Endothelial cell of umbilical vein (primary cell): ENCODE data around the gene UROC1. TPM values are rescaled to one million over a fixed set of nuclear protein-coding genes. Genes with fewer than 3 reads are reported as not detected.

Experiments used
- BruUV-seq: library from RNA; stranded (reverse); fragments of 400-500 nt; replicated peaks from 2 replicates; lab custom pipeline; 2021; lab: Mats Ljungman, UMichigan
- CTCF ChIA-PET: fragments of 300-600, 350-600 bp; sonication (Branson Sonifier 250); formaldehyde crosslinking; loops from one replicate; lab custom pipeline; 2021; ENCODE audit warnings: antibody characterized with exemption, inconsistent platforms; lab: Charles Lee
- POLR2A ChIA-PET: fragments of 300-600, 350-600 bp; sonication (Branson Sonifier 250); formaldehyde crosslinking; loops from one replicate; lab custom pipeline; 2021; ENCODE audit warnings: antibody characterized with exemption, inconsistent platforms; lab: Charles Lee
- DNase-seq: peaks from one replicate; pipeline ENCODE4 v3.0.0-alpha.2; 2011; ENCODE audit warnings: low read depth, low spot score
- FAIRE-seq: peaks from 2 replicates; lab custom pipeline; 2011; peaks lifted over from hg19 to GRCh38; lab: Jason Lieb, UNC
- H2AFZ ChIP-seq: 2 replicates; pipeline ENCODE4 v1.6.0; 2012; ENCODE audit warnings: low read depth, low read length, control low read depth, inconsistent platforms
- H3K27ac ChIP-seq: 2 replicates; pipeline ENCODE4 v1.5.1; 2011; ENCODE audit warnings: low read depth, mild to moderate bottlenecking, control low read depth, low read length, moderate library complexity; ENCODE audit not compliant: insufficient read depth
- H3K27me3 ChIP-seq, 2 experiments: 2 replicates each; pipeline versions ENCODE4 v1.6.0 to v1.6.1; 2011; ENCODE audit warnings: low read length in 2 of 2, mixed read lengths in 1 of 2; ENCODE audit not compliant: control insufficient read depth in 2 of 2, insufficient read depth in 2 of 2
- H3K36me3 ChIP-seq, 2 experiments: 2 replicates in 1 of 2; 3 replicates in 1 of 2; pipeline ENCODE4 v1.5.1; 2011; ENCODE audit warnings: low read length in 2 of 2, mild to moderate bottlenecking in 1 of 2, moderate library complexity in 1 of 2; ENCODE audit not compliant: control insufficient read depth in 2 of 2, insufficient read depth in 2 of 2; ENCODE audit errors: extremely low read depth in 1 of 2
- H3K4me1 ChIP-seq: 3 replicates; pipeline ENCODE4 v1.5.1; 2011; ENCODE audit warnings: mild to moderate bottlenecking, low read length; ENCODE audit not compliant: control insufficient read depth, insufficient read depth; ENCODE audit errors: extremely low read depth
- H3K4me2 ChIP-seq: 2 replicates; pipeline ENCODE4 v1.6.1; 2011; ENCODE audit warnings: low read length, control low read depth, mixed read lengths; ENCODE audit not compliant: insufficient read depth
- H3K4me3 ChIP-seq, 3 experiments: fragments of 200-600 bp in 1 of 3; sonication (generic), shearing (Covaris generic) in 1 of 3; replicated peaks in 1 of 3; 2 replicates each; pipeline ENCODE4 v1.5.1; 2011 to 2016; ENCODE audit warnings: control low read depth in 3 of 3, low read length in 3 of 3, mild to moderate bottlenecking in 2 of 3, inconsistent platforms in 1 of 3, low read depth in 1 of 3, moderate library complexity in 1 of 3; ENCODE audit not compliant: insufficient read depth in 1 of 3
- H3K79me2 ChIP-seq: 2 replicates; pipeline ENCODE4 v1.6.0; 2012; ENCODE audit warnings: low read length, inconsistent platforms; ENCODE audit not compliant: control insufficient read depth, insufficient read depth
- H3K9ac ChIP-seq: replicated peaks from 2 replicates; pipeline ENCODE3; 2011; ENCODE audit warnings: low read length, control low read depth; ENCODE audit not compliant: insufficient read depth; ENCODE audit errors: extremely low read depth
- H3K9me1 ChIP-seq: replicated peaks from 3 replicates; pipeline ENCODE4 v1.6.0; 2011; ENCODE audit warnings: mild to moderate bottlenecking, low read length; ENCODE audit not compliant: control insufficient read depth, insufficient read depth; ENCODE audit errors: extremely low read depth
- H3K9me3 ChIP-seq: replicated peaks from 2 replicates; pipeline ENCODE4 v1.5.1; 2012; ENCODE audit warnings: low read length, inconsistent platforms; ENCODE audit not compliant: control insufficient read depth, insufficient read depth
- H4K20me1 ChIP-seq: replicated peaks from 2 replicates; pipeline ENCODE3; 2011; ENCODE audit warnings: mild to moderate bottlenecking, low read length; ENCODE audit not compliant: control insufficient read depth, insufficient read depth; ENCODE audit errors: extremely low read depth
- EZH2 ChIP-seq: IDR thresholded peaks from 2 replicates; pipeline ENCODE4 v1.6.1; 2012; ENCODE audit warnings: borderline replicate concordance, low read depth, mild to moderate bottlenecking, moderate library complexity, low read length, inconsistent platforms; ENCODE audit not compliant: severe bottlenecking
- JUN ChIP-seq: IDR thresholded peaks from 2 replicates; pipeline ENCODE4 v1.6.1; 2011; ENCODE audit warnings: borderline replicate concordance, low read depth; ENCODE audit not compliant: insufficient read length, insufficient read depth
- dilution Hi-C: fragments of 300-500 bp; cut with MboI; formaldehyde crosslinking; loops from one replicate; pipeline ENCODE4 v1.15.0; 2019; ENCODE audit warnings: low sequenced_read_pairs; ENCODE audit not compliant: extremely low pct_ligation_motif_present
- intact Hi-C: fragments of 100-400 bp; cut with micrococcal nuclease; formaldehyde crosslinking; loops from one replicate; pipeline ENCODE4 v1.10.0; 2022
- polyA plus RNA-seq, 4 experiments: library from polyadenylated mRNA; depleted of rRNA in 3 of 4; stranded (reverse) in 3 of 4; unstranded in 1 of 4; fragments of >200 nt; gene quantifications; 2 replicates each; pipeline versions ENCODE4 v1.2.1 to v1.2.3, GENCODE V29; 2011 to 2012; ENCODE audit warnings: missing spikeins in 1 of 4
- total RNA-seq: library from RNA; stranded (reverse); gene quantifications from 2 replicates; pipeline ENCODE4 v1.2.3, GENCODE V29; 2021
- TF ChIP-seq, protein P1 (sequence below), 2 donors: IDR thresholded peaks; 1 replicate in 1 of 2; 2 replicates in 1 of 2; pipeline ENCODE4 v1.5.1; 2011; ENCODE audit warnings: low read length in 2 of 2, mild to moderate bottlenecking in 2 of 2, moderate library complexity in 2 of 2, control low read depth in 1 of 2, inconsistent platforms in 1 of 2, low read depth in 1 of 2; ENCODE audit not compliant: insufficient read depth in 1 of 2; ENCODE audit errors: extremely low read depth in 1 of 2

The UROC1 gene
- total and polyA plus RNA-seq, 2 donors (not counting 3 experiments of a cell fraction or from before 2014, with no cell fraction given), result not detected

DNA sequence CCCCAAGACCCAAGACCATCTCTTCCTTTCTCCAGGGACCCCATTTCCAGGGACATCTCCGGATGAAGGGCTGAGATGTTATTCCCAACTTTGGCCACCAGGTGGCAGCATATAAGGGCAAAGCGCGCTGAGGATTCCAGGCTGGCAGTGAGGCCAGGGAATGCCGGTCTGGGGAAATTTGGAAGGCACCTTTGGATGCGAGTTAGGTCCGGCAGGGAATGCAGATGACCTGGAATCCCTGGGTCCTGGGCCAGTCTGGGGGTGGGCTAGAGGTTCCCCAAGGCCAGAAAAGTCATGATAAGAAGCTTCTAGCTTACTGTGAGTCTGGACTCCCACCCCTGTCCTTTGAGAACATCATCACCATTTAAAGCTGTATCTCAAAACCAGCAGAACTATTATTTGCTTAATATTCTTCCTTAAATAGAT, 4.8 kb upstream of the UROC1 start:
- no TSS peak for BruUV-seq
- dilution Hi-C loops, result no loop called here

More for the DNA sequence above, 4.8 kb upstream of the UROC1 start:
- Histone ChIP-seq H4K20me1 (no peaks in the 10 kb centered on the region), H3K27ac (no peak overlapping the region), H3K79me2 (no peaks in the 10 kb centered on the region), H3K4me3 (no peak overlapping the region), H3K4me2 (no peak overlapping the region), H2AFZ (no peak overlapping the region), H3K27me3 (peaks cover 13 to 17% of the 10 kb centered on the region in 2 experiments), H3K36me3 (no peaks in the 10 kb centered on the region), H3K9ac (no peak overlapping the region), H3K9me1 (no peaks in the 10 kb centered on the region), H3K4me1 (no peaks in the 10 kb centered on the region), H3K9me3 (no peaks in the 10 kb centered on the region)
- DNase-seq (peak; percentile 43), FAIRE-seq (peak; percentile 95)
- ChIA-PET POLR2A (no interaction called here), CTCF (interaction anchor here (0.5 to 2.5 kb wide), 18 partner anchors 9 to 1024 kb away, joined by 3 to 51 read pairs (median 3); no protein-coding TSS in a partner anchor)
- TF ChIP-seq JUN (no peak), EZH2 (no peak)
- TF ChIP-seq, protein P1, sequence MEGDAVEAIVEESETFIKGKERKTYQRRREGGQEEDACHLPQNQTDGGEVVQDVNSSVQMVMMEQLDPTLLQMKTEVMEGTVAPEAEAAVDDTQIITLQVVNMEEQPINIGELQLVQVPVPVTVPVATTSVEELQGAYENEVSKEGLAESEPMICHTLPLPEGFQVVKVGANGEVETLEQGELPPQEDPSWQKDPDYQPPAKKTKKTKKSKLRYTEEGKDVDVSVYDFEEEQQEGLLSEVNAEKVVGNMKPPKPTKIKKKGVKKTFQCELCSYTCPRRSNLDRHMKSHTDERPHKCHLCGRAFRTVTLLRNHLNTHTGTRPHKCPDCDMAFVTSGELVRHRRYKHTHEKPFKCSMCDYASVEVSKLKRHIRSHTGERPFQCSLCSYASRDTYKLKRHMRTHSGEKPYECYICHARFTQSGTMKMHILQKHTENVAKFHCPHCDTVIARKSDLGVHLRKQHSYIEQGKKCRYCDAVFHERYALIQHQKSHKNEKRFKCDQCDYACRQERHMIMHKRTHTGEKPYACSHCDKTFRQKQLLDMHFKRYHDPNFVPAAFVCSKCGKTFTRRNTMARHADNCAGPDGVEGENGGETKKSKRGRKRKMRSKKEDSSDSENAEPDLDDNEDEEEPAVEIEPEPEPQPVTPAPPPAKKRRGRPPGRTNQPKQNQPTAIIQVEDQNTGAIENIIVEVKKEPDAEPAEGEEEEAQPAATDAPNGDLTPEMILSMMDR (IDR thresholded peaks at IDR 0.05; ENCODE audit: extremely low read depth in 1 of 2, insufficient read depth in 1 of 2, low read depth in 1 of 2, low read length in 2 of 2), result peak; percentile 67 to 78
- intact Hi-C loops, result loop anchor here (1.0 to 10.0 kb wide), 4 partner anchors 132 to 1022 kb away; partner anchors contain the start of gene TXNRD3
